EH (cell line): Measurements from ENCODE around the gene TGFBR3.
A peak's percentile ranks its signal among the peaks of the same experiment; 100 is the strongest.
"Not testable (repeated sequence)": the region's sequence is repeated elsewhere in the genome, so short reads cannot be mapped to it uniquely, and the experiment has no call there.

Experiments
- DNase-seq: peaks from one replicate; pipeline ENCODE4 v3.0.0-alpha.2; 2015; ENCODE audit warnings: low read depth

Gene TGFBR3

DNA sequence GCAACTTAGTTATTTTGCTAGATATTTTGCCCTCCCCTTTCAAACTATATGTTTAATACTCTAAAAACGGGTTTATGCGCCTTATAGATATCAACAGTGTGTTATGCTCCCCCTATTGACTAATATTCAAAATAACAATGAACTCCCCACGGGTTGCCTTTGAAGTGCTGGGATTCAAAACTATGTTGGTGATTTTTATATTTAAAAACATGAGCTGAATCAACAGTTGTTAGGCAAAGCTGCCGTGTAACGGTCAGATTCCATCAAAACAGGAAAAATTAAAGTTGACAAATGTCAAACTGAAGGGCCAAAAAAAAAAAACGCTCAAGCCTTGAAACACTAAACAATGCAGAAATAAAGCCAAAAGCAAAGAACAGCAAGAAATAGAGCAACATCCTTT is 2.5 kb downstream of the TGFBR3 start:
- DNase-seq: peak; percentile 47

DNA sequence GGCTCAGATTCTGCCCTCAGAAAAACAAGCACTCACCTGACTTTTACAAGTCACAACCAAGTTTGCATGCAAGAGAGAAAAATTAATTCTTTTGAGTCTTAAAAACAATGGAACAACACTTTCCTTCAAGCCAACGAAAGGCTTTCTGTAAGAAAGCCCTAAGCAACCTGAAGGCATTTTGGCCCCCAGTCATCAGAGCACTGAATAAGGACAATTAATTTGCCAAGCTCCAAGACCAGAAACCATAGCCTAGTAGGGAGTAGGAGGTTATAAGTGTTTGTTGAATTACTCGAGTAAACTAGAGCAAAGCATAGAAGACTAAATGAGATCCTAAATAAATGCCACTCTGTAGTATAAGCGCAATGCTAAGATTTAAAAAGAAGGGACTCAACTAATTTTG is 4.7 kb downstream of the TGFBR3 start:
- DNase-seq: no peak

- no peak for DNase-seq
Measured at GRCh38 chr1:91879733-91880132, 6.2 kb downstream of the TGFBR3 start.

- no peak for DNase-seq
Measured at GRCh38 chr1:91877574-91878208, 8.3 kb downstream of the TGFBR3 start.

- DNase-seq: peak; percentile 4
Measured at GRCh38 chr1:91876781-91877573, 9.0 kb downstream of the TGFBR3 start.

DNA sequence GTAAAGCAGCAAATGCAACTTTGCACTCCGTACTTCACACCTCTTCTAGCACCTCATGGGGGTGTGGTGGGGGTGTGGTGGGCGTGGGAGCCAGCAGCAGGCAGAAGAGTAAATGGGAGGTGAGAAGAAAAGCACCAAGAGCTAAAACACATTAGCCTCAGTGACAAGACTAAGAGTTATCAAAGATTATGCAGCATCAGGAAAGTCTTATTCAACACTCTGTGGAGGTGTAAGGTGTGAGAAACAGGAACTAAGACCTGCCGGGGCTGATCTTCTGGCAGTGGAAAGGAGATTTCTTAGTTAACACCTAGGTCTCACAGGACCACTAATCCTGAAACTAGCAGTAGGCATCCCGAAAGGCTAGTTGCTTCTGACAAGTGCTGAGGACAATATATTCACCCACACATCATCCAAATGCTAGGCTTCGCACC is 9.9 kb downstream of the TGFBR3 start:
- DNase-seq: no peak

DNA sequence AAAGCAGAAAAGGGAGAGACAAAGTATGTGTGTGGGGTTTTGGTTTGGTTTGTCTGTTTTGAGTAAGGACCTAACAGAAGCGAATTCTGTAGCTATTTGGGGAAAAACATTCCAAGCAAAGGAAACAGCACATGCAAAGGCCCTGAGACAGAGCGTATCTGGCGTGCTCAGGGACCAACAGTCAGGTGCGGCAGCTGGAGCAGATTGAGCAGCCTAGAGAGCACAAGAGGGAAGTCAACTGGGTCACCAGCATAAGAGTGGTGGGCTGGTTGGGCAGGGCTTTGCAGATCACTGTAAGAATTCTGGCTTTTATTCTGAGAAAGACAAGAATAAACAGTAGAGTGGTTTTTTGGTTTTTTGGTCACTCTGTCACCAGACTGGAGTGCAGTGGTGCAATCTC is 11.8 kb downstream of the TGFBR3 start:
- no peak for DNase-seq

- no peak for DNase-seq
Measured at GRCh38 chr1:91872559-91873081, 13.3 kb downstream of the TGFBR3 start.

DNA sequence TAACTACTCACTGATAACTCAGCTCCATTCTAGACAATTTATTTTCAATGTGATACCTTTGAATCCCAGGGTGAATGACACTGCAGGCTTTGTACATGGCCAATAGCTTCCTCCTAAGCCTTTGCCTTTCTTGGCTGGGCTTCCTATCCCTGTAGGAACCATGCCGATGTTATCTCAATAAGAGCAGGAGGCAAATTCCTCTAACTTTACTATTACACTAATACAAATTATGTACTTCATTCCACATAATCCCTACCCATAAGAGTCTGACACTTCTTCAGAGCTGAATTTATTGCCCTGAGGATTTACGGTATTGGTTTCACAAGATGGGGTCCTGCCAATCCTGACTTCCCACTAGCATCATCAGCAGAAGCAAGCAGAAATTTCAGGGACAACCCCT is 14.0 kb downstream of the TGFBR3 start:
- DNase-seq: peak; percentile 48

- DNase-seq: no peak
Measured at GRCh38 chr1:91870322-91870721, 15.6 kb downstream of the TGFBR3 start.

- no peak for DNase-seq
Measured at GRCh38 chr1:91866425-91866824, 19.5 kb downstream of the TGFBR3 start.

GRCh38 chr1:91864017-91864700 is 21.8 kb downstream of the TGFBR3 start:
- peak; percentile 75 for DNase-seq

GRCh38 chr1:91863498-91863897 is 22.5 kb downstream of the TGFBR3 start:
- DNase-seq: no peak

DNA sequence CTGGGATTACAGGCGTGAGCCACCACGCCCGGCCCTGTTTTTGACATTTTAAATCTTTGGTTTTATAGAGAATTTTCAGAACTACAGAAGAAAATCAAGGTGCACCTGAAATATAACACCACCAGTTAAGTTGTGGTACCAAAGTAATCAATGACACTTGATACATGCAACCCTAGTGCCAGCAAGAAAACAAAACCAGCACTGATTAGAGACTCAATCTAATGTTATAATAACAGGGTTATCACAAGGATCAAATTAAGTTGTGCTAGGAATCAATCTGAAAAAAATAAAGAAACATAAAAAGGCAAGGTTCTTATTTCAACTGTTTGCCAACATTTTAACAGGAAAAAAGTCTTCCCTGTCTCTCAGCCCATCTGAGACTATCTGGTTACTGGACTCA is 23.8 kb downstream of the TGFBR3 start:
- DNase-seq: no peak

DNA sequence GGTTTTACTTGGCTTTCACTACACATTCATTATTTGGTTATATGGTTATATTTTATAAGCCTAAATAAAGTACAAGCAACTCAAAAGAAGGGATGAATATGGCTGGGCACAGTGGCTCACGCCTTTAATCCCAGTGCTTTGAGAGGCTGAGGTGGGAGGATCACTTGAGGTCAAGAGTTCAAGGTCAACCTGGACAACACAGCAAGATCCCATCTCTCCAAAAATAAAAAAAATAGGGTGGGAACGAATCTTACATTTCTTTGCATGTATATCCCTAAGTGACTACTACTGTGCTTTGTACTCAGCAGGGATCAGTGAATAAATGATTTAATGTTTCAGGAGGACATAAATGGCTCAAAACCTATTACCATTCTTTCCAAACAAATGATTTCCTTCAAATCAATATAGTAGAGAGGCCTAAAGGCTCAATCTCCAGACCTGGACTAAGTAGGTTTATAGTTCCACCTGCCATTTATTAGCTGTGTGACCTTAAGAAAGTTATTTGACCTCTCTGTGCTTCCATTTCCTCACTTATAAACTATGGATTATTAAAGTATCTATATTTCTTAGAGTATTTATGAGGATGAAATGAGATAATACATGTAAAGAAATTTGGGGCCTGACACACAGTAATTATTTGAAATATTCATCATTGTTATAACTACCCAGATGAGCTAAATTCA is 28.3 kb downstream of the TGFBR3 start:
- DNase-seq: no peak

GRCh38 chr1:91856996-91857395 is 29.0 kb downstream of the TGFBR3 start:
- DNase-seq: peak; percentile 55

- DNase-seq: no peak
Measured at GRCh38 chr1:91854852-91855534, 31.0 kb downstream of the TGFBR3 start.

DNA sequence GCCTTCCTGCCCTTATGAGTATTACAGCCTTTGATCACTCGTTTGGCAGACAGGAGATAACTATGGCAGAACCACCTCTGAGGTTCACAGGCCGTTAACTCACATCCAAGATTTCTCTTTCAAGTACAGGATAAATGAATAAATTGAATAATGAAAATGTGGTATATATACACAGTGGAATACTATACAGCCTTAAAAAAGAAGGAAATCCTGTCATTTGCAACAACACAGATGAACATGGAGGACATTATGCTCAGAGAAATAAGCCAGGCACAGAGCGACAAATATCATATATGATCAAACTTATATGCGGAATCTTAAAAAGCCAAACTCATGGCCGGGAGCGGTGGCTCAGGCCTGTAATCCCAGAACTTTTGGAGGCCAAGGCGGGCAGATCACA is 32.6 kb downstream of the TGFBR3 start:
- no peak for DNase-seq

DNA sequence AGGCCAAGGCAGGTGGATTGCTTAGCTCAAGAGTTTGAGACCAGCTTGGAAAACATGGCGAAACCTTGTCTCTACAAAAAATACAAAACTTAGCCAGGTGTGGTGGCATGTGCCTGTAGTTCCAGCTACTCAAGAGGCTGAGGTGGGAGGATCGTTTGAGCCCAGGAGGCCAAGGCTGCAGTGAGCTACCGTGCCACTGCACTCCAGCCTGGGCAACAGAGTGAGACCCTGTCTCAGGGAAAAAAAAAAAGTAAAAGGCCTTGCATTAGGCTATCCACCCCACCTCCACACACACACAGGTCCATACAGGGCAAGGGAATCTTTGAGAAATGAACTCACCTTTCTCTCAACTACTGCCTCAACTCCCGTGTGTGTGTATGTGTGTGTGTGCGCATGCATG is 33.9 kb downstream of the TGFBR3 start:
- DNase-seq: not testable (repeated sequence)

- DNase-seq: peak; percentile 86
Measured at GRCh38 chr1:91851130-91852010, 34.6 kb downstream of the TGFBR3 start.

- DNase-seq: no peak
Measured at GRCh38 chr1:91850708-91851107, 35.2 kb downstream of the TGFBR3 start.
